ENCODE results near the gene DNM3. TPM values are rescaled to one million over a fixed set of nuclear protein-coding genes. Genes with fewer than 3 reads are reported as not detected.

DNM3 gene
- total and polyA plus RNA-seq, 2 donors (not counting 1 experiment from before 2014, with no cell fraction given): 1.0 to 1.3 TPM

DNA sequence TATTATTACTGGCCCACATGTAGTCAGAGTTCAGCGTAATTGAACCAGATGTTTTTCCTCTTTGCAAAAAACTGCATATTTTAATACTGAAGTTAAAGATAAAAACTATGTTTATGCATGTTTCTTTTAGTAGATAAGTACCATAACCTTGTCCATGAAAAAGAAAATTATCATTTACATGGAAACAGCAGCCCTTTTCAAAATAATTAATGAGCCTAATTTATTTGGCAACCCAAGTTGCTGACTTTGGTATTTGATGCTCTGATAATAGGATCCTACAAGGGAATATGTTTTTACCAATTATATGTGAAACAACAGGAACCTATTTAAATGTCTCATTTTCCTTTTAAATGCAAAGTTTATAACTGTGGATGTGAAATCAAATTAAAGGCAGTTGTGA, 297.9 kb downstream of the DNM3 start:
- H4K20me1 ChIP-seq (ENCODE audit: control insufficient read depth, insufficient read depth, low read length, poor library complexity, severe bottlenecking): no peaks in the 10 kb centered on the region
- TF ChIP-seq, protein P1, sequence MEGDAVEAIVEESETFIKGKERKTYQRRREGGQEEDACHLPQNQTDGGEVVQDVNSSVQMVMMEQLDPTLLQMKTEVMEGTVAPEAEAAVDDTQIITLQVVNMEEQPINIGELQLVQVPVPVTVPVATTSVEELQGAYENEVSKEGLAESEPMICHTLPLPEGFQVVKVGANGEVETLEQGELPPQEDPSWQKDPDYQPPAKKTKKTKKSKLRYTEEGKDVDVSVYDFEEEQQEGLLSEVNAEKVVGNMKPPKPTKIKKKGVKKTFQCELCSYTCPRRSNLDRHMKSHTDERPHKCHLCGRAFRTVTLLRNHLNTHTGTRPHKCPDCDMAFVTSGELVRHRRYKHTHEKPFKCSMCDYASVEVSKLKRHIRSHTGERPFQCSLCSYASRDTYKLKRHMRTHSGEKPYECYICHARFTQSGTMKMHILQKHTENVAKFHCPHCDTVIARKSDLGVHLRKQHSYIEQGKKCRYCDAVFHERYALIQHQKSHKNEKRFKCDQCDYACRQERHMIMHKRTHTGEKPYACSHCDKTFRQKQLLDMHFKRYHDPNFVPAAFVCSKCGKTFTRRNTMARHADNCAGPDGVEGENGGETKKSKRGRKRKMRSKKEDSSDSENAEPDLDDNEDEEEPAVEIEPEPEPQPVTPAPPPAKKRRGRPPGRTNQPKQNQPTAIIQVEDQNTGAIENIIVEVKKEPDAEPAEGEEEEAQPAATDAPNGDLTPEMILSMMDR (IDR thresholded peaks at IDR 0.05): no peak
- no peak for TF ChIP-seq EZH2 (IDR thresholded peaks at IDR 0.05; ENCODE audit: borderline replicate concordance, insufficient read depth, low read depth, low read length, poor library complexity, severe bottlenecking)
- H3K79me2 ChIP-seq (ENCODE audit: control insufficient read depth, insufficient read depth, low read length): no peaks in the 10 kb centered on the region
- H2AFZ ChIP-seq (ENCODE audit: insufficient read depth, low read depth, low read length, poor library complexity, severe bottlenecking): no peak overlapping the region
- no peak overlapping the region for H3K27ac ChIP-seq (ENCODE audit: low read length in 2 of 2)
- H3K9ac ChIP-seq (ENCODE audit: low read length): no peak overlapping the region
- DNase-seq (no peak), ATAC-seq (ENCODE audit: low read depth) (no peak)
- H3K9me3 Mint-ChIP-seq (ENCODE audit: insufficient read depth): no peaks in the 10 kb centered on the region
- no CpG with 5 or more reads among the region's 1 CpG for WGBS (ENCODE audit: insufficient coverage)
- H3K4me1 Mint-ChIP-seq: peaks cover 7% of the 10 kb centered on the region
- H3K9me3 ChIP-seq (ENCODE audit: control extremely low read depth in 1 of 3, control insufficient read depth in 2 of 3, insufficient read depth in 1 of 3, low read length in 2 of 3): no peaks in the 10 kb centered on the region
- no peaks in the 10 kb centered on the region for H3K27me3 ChIP-seq (replicated peaks in 1 of 4; ENCODE audit: control extremely low read depth in 1 of 4, control insufficient read depth in 3 of 4, insufficient read depth in 4 of 4, low read length in 3 of 4)
- no peak overlapping the region for H3K27ac Mint-ChIP-seq
- no peak overlapping the region for H3K4me3 Mint-ChIP-seq
- H3K4me3 ChIP-seq (ENCODE audit: control extremely low read depth in 1 of 5, extremely low read depth in 1 of 5, insufficient read depth in 1 of 5, low read depth in 2 of 5, low read length in 4 of 5): no peak overlapping the region
- ChIA-PET POLR2A (no interaction called here), CTCF (interaction anchor here (0.8 to 2.1 kb wide), 3 partner anchors 15 to 267 kb away, joined by 3 to 8 read pairs (median 4); no protein-coding TSS in a partner anchor)
- no peaks in the 10 kb centered on the region for H3K4me1 ChIP-seq (ENCODE audit: control insufficient read depth in 2 of 2, insufficient read depth in 2 of 2, low read length in 2 of 2)
- H3K4me2 ChIP-seq (replicated peaks; ENCODE audit: low read depth, low read length, poor library complexity, severe bottlenecking): no peak overlapping the region
- no peaks in the 10 kb centered on the region for H3K36me3 ChIP-seq (replicated peaks in 1 of 2; ENCODE audit: control extremely low read depth in 1 of 2, control insufficient read depth in 1 of 2, extremely low read depth in 1 of 2, insufficient read depth in 2 of 2, low read length in 1 of 2)
- intact Hi-C loops (cut with micrococcal nuclease): loop anchor here (5.0 to 10.0 kb wide), 2 partner anchors 46 to 47 kb away; no protein-coding TSS in a partner anchor
- no peaks in the 10 kb centered on the region for H3K27me3 Mint-ChIP-seq

DNA sequence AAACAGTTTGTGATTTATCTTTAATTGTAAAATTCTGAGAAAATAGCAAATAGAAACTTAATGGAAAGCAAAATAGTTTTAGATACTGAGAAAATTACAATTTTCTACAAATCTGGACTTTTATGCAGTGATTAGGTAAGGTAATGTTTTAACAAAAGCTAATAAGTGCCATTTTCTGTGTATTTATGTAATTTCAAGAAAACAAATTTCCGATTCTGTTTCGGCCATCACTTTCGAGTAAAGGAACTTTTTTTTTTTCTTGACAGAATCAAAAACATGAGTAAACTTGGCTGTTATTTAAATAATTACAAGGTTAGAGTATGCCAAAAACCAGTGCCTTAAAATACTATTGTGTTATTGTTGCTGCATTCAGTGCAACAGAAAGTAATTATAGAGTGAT, 298.8 kb downstream of the DNM3 start:
- ATAC-seq (ENCODE audit: low read depth) (no peak), DNase-seq (no peak)
- no peaks in the 10 kb centered on the region for H3K36me3 ChIP-seq (replicated peaks in 1 of 2; ENCODE audit: control extremely low read depth in 1 of 2, control insufficient read depth in 1 of 2, extremely low read depth in 1 of 2, insufficient read depth in 2 of 2, low read length in 1 of 2)
- Mint-ChIP-seq H3K9me3 (ENCODE audit: insufficient read depth) (no peaks in the 10 kb centered on the region), H3K4me3 (no peak overlapping the region), H3K27me3 (no peaks in the 10 kb centered on the region), H3K27ac (no peak overlapping the region), H3K4me1 (peaks cover 1% of the 10 kb centered on the region)
- H3K4me1 ChIP-seq (ENCODE audit: control insufficient read depth in 2 of 2, insufficient read depth in 2 of 2, low read length in 2 of 2): no peaks in the 10 kb centered on the region
- no peak overlapping the region for H2AFZ ChIP-seq (ENCODE audit: insufficient read depth, low read depth, low read length, poor library complexity, severe bottlenecking)
- H4K20me1 ChIP-seq (ENCODE audit: control insufficient read depth, insufficient read depth, low read length, poor library complexity, severe bottlenecking): no peaks in the 10 kb centered on the region
- no peak overlapping the region for H3K4me2 ChIP-seq (replicated peaks; ENCODE audit: low read depth, low read length, poor library complexity, severe bottlenecking)
- POLR2A ChIA-PET: no interaction called here
- no peak for TF ChIP-seq EZH2 (IDR thresholded peaks at IDR 0.05; ENCODE audit: borderline replicate concordance, insufficient read depth, low read depth, low read length, poor library complexity, severe bottlenecking)
- TF ChIP-seq, protein P1 (IDR thresholded peaks at IDR 0.05): no peak
- no peak overlapping the region for H3K9ac ChIP-seq (ENCODE audit: low read length)
- no peaks in the 10 kb centered on the region for H3K27me3 ChIP-seq (replicated peaks in 1 of 4; ENCODE audit: control extremely low read depth in 1 of 4, control insufficient read depth in 3 of 4, insufficient read depth in 4 of 4, low read length in 3 of 4)
- no peak overlapping the region for H3K27ac ChIP-seq (ENCODE audit: low read length in 2 of 2)
- WGBS (ENCODE audit: insufficient coverage): no CpG with 5 or more reads among the region's 3 CpGs
- H3K79me2 ChIP-seq (ENCODE audit: control insufficient read depth, insufficient read depth, low read length): no peaks in the 10 kb centered on the region
- intact Hi-C loops (cut with micrococcal nuclease): no loop called here
- peaks cover 0 to 4% (median 0%) of the 10 kb centered on the region in 3 donors for H3K9me3 ChIP-seq (ENCODE audit: control extremely low read depth in 1 of 3, control insufficient read depth in 2 of 3, insufficient read depth in 1 of 3, low read length in 2 of 3)
- H3K4me3 ChIP-seq (ENCODE audit: control extremely low read depth in 1 of 5, extremely low read depth in 1 of 5, insufficient read depth in 1 of 5, low read depth in 2 of 5, low read length in 4 of 5): no peak overlapping the region
- CTCF ChIA-PET: interaction anchor here (0.8 to 2.1 kb wide), 3 partner anchors 16 to 266 kb away, joined by 3 to 8 read pairs (median 4); no protein-coding TSS in a partner anchor
